Measurements from ENCODE around the gene ASB15. TPM values are rescaled to one million over a fixed set of nuclear protein-coding genes. Genes with fewer than 3 reads are reported as not detected.

The ASB15 gene
- total RNA-seq, 2 experiments from 2014 or later = not detected

DNA sequence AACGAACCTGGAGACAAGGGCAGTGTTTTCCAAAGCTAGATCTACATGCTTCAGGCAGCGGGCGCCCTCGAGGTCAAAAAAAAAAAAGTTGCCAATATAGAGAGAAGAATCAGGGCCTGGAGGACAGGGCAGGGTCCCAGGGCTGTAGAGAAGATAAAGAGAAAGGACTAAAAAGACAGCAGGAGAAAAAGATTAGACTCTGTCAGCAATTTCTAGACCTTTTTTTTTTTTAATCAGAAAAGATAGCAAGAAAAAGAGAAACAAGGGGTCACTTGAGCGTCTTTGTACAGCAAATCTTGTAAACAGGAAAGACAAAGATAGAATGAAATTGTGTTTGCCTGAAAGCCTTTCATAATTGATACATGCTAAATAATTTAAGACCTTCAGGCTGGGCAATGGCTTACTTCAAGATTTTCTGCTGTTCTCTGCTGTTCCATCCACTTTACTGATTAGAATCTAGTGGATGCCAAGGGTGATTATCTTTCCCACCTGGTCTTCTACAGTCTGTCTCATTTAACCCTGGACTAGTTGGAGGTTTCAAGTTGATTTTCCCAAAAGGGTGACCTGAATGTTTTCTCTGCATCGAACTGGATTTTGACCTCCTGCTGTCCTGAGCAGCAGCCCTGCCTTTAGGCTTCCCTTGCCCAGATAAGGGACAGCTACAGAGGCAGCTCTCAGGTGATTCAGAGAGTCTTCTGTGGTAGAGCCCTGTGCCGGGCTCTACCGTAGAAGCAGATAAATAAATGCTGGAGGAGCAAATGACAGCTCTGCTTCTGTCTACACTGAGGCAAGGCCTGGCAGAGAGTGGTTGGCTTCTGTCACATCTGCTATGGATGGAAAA lies 59.1 kb downstream of the ASB15 start:
- ATAC-seq (no peak), DNase-seq (no peak)
- Mint-ChIP-seq H3K4me3 (no peak overlapping the region), H3K27ac (no peak overlapping the region), H3K4me1 (ENCODE audit: low read depth) (no peaks in the 10 kb centered on the region), H3K36me3 (ENCODE audit: low read depth) (no peaks in the 10 kb centered on the region), H3K9me3 (no peaks in the 10 kb centered on the region), H3K27me3 (peaks cover 16% of the 10 kb centered on the region)
- POLR2A ChIA-PET = no interaction called here
- TF ChIP-seq, protein P1, sequence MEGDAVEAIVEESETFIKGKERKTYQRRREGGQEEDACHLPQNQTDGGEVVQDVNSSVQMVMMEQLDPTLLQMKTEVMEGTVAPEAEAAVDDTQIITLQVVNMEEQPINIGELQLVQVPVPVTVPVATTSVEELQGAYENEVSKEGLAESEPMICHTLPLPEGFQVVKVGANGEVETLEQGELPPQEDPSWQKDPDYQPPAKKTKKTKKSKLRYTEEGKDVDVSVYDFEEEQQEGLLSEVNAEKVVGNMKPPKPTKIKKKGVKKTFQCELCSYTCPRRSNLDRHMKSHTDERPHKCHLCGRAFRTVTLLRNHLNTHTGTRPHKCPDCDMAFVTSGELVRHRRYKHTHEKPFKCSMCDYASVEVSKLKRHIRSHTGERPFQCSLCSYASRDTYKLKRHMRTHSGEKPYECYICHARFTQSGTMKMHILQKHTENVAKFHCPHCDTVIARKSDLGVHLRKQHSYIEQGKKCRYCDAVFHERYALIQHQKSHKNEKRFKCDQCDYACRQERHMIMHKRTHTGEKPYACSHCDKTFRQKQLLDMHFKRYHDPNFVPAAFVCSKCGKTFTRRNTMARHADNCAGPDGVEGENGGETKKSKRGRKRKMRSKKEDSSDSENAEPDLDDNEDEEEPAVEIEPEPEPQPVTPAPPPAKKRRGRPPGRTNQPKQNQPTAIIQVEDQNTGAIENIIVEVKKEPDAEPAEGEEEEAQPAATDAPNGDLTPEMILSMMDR (IDR thresholded peaks at IDR 0.05) = no peak
- intact Hi-C loops (cut with micrococcal nuclease) = no loop called here
- CTCF ChIA-PET = no interaction called here

DNA sequence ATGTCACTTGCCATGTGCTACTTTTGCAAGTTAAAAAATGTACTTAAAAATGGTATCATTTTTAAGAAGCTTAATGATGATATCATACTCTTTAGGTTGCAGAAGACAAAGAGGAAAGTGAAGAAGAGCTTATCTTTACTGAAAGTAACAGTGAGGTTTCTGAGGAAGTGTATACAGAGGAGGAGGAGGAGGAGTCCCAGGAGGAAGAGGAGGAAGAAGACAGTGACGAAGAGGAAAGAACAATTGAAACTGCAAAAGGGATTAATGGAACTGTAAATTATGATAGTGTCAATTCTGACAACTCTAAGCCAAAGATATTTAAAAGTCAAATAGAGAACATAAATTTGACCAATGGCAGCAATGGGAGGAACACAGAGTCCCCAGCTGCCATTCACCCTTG lies 60.1 kb downstream of the ASB15 start:
- Mint-ChIP-seq H3K36me3 (ENCODE audit: low read depth) (no peaks in the 10 kb centered on the region), H3K4me1 (ENCODE audit: low read depth) (no peaks in the 10 kb centered on the region), H3K27ac (no peak overlapping the region), H3K27me3 (peaks cover 16% of the 10 kb centered on the region), H3K4me3 (no peak overlapping the region), H3K9me3 (no peaks in the 10 kb centered on the region)
- TF ChIP-seq, protein P1 (IDR thresholded peaks at IDR 0.05) = no peak
- intact Hi-C loops (cut with micrococcal nuclease) = no loop called here
- no peak for ATAC-seq
- DNase-seq = no peak
- CTCF ChIA-PET = no interaction called here
- POLR2A ChIA-PET = no interaction called here

DNA sequence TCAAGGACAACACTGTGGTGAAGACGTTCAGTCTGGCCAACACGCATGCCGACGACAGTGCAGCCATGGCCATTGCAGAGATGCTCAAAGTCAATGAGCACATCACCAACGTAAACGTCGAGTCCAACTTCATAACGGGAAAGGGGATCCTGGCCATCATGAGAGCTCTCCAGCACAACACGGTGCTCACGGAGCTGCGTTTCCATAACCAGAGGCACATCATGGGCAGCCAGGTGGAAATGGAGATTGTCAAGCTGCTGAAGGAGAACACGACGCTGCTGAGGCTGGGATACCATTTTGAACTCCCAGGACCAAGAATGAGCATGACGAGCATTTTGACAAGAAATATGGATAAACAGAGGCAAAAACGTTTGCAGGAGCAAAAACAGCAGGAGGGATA lies 60.7 kb downstream of the ASB15 start:
- CTCF ChIA-PET = no interaction called here

DNA sequence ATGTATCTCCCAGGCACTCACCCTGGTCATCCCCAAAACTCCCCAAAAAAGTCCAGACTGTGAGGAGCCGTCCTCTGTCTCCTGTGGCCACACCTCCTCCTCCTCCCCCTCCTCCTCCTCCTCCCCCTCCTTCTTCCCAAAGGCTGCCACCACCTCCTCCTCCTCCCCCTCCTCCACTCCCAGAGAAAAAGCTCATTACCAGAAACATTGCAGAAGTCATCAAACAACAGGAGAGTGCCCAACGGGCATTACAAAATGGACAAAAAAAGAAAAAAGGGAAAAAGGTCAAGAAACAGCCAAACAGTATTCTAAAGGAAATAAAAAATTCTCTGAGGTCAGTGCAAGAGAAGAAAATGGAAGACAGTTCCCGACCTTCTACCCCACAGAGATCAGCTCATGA lies 61.1 kb downstream of the ASB15 start:
- ATAC-seq (no peak), DNase-seq (no peak)
- POLR2A ChIA-PET = interaction anchor here (0.6 kb wide), 1 partner anchor 85 kb away, joined by 3 read pairs; no protein-coding TSS in a partner anchor
- intact Hi-C loops (cut with micrococcal nuclease) = no loop called here
- Mint-ChIP-seq H3K9me3 (no peaks in the 10 kb centered on the region), H3K27me3 (peaks cover 14% of the 10 kb centered on the region), H3K4me1 (ENCODE audit: low read depth) (no peaks in the 10 kb centered on the region), H3K36me3 (ENCODE audit: low read depth) (no peaks in the 10 kb centered on the region), H3K4me3 (no peak overlapping the region), H3K27ac (no peak overlapping the region)
- CTCF ChIA-PET = no interaction called here
- TF ChIP-seq, protein P1 (IDR thresholded peaks at IDR 0.05) = no peak

More for the DNA sequence above, 60.7 kb downstream of the ASB15 start:
- POLR2A ChIA-PET = no interaction called here
- DNase-seq = no peak
- Mint-ChIP-seq H3K4me3 (no peak overlapping the region), H3K36me3 (ENCODE audit: low read depth) (no peaks in the 10 kb centered on the region), H3K27ac (no peak overlapping the region), H3K9me3 (no peaks in the 10 kb centered on the region), H3K27me3 (peaks cover 14% of the 10 kb centered on the region), H3K4me1 (ENCODE audit: low read depth) (no peaks in the 10 kb centered on the region)
- TF ChIP-seq, protein P1 (IDR thresholded peaks at IDR 0.05) = no peak
- ATAC-seq = no peak
- intact Hi-C loops (cut with micrococcal nuclease) = no loop called here

DNA sequence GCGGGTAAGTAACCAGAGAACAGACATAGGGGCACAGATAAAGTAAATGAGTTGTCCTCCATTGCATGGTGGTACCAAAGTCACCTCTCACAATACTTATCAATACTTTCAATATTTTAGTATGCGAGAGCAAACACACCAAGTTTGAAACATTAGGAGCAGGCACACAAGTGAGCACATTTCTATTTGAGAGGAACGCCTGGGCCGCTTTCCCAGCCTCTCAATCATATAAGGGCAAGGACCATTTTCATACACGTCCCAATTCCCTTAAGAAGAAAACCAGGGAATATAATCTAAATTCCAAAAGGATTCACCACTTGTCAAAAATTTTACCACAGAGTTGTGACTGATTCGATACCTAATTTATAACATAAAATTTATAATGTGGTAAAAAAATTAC lies 61.6 kb downstream of the ASB15 start:
- Mint-ChIP-seq H3K9me3 (no peaks in the 10 kb centered on the region), H3K4me1 (ENCODE audit: low read depth) (no peaks in the 10 kb centered on the region), H3K27ac (no peak overlapping the region), H3K27me3 (peaks cover 12% of the 10 kb centered on the region), H3K36me3 (ENCODE audit: low read depth) (no peaks in the 10 kb centered on the region), H3K4me3 (no peak overlapping the region)
- no peak for ATAC-seq
- POLR2A ChIA-PET = interaction anchor here (0.6 kb wide), 1 partner anchor 85 kb away, joined by 3 read pairs; no protein-coding TSS in a partner anchor
- CTCF ChIA-PET = no interaction called here
- TF ChIP-seq, protein P1 (IDR thresholded peaks at IDR 0.05) = no peak
- intact Hi-C loops (cut with micrococcal nuclease) = no loop called here
- DNase-seq = no peak

Data from activated CD8-positive, alpha-beta T cell treated with anti-CD3 and anti-CD28 coated beads for 36 hours (primary cell).